Measurements from ENCODE around the gene ADAMTS9. TPM values are rescaled to one million over a fixed set of nuclear protein-coding genes. Genes with fewer than 3 reads are reported as not detected.

ADAMTS9 gene
- 46.6 and 64.8 TPM in 2 replicates for total RNA-seq

DNA sequence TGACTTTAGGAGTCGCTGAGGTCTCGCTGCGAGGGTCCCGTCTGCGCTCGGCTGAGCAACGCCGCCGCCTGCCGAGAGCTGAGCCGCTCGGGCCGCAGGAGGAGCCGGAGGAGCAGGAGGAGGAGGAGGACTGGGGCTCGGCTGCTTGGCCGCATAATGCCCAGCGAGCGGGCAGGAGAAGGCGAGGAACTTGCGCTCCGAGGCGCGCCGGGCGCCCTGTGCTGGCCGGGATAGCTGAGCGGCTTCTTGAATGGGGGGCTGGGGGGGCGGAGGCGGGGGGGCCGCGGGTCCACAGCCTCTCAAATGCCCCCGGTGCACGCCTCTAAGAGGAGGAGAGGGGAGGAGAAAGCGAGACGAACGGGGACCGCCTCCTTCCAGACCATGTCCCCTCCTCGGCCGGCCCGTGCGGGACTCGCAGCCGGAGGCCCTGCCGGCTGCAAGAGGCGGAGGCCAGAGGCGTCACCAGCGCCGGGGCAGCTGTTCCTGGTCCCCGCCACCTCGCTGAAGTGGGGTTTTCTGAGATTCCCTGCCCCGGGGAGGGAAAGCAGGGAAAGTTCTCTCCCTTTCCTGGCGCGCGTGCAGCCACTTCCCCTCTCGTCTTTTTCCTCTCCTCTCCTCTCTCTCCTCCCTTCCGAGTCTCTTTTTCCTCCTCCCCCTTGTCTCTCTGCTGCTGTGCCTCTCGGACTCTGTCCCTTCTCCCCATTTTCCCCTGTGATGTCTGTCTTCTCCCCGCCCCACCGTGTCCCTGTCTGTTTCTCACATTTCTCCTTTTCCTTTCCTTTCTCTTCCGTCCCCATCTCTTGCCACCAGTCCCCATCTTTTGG is at the start of gene ADAMTS9:
Gene ADAMTS9, minus strand, starts transcription at position 220 of the 824 bp plus-strand sequence. CDS start 343 bp downstream, outside the sequence.

Measured in bladder microvascular endothelial cell (primary cell).